COR-L47 (cell line): ENCODE results near the gene MMP14.
A peak's percentile ranks its signal among the peaks of the same experiment; 100 is the strongest.

Experiments
- DNase-seq: peaks from one replicate; lab custom pipeline; 2025; lab: John Stamatoyannopoulos, UW

MMP14 gene

GRCh38 chr14:22861651-22862050 lies 25.3 kb downstream of the MMP14 start:
- no peak for DNase-seq

- no peak for DNase-seq
These were observed 28.6 kb downstream of the MMP14 start for GRCh38 chr14:22864979-22865378.

- DNase-seq: no peak
These were observed 29.3 kb downstream of the MMP14 start for GRCh38 chr14:22865424-22866405.

- no peak for DNase-seq
These were observed 30.5 kb downstream of the MMP14 start for GRCh38 chr14:22866874-22867273.

GRCh38 chr14:22870811-22871223 lies 34.4 kb downstream of the MMP14 start:
- no peak for DNase-seq

GRCh38 chr14:22871224-22872032 lies 35.0 kb downstream of the MMP14 start, which contains the start of gene LRP10:
LRP10 (plus strand) TSS chr14:22871740; CDS start chr14:22872304, 564 bp downstream.
- DNase-seq: peak; percentile 51

GRCh38 chr14:22872033-22872832 lies 35.8 kb downstream of the MMP14 start:
- DNase-seq: peak; percentile 65

- DNase-seq: no peak
These were observed 36.6 kb downstream of the MMP14 start for GRCh38 chr14:22872833-22873520.

- DNase-seq: no peak
These were observed 38.8 kb downstream of the MMP14 start for GRCh38 chr14:22875003-22875747.

- DNase-seq: no peak
These were observed 39.4 kb downstream of the MMP14 start for GRCh38 chr14:22875748-22876319.

GRCh38 chr14:22877000-22877501 lies 40.7 kb downstream of the MMP14 start:
- DNase-seq: no peak

GRCh38 chr14:22878271-22879246 lies 42.2 kb downstream of the MMP14 start:
- DNase-seq: no peak

- DNase-seq: no peak
These were observed 45.7 kb downstream of the MMP14 start for GRCh38 chr14:22882064-22882463.

GRCh38 chr14:22882529-22883172 lies 46.3 kb downstream of the MMP14 start:
- DNase-seq: peak; percentile 83

GRCh38 chr14:22883173-22883976 lies 47.0 kb downstream of the MMP14 start, which contains the start of gene REM2:
REM2 (plus strand) TSS chr14:22883222; CDS start chr14:22883288, 66 bp downstream.
- peak; percentile 64 for DNase-seq

GRCh38 chr14:22884076-22884737 lies 47.8 kb downstream of the MMP14 start:
- no peak for DNase-seq
